Measurements from ENCODE around the gene ENOX1. TPM values are rescaled to one million over a fixed set of nuclear protein-coding genes. Genes with fewer than 3 reads are reported as not detected.

The ENOX1 gene
- total RNA-seq, 4 donors from 2014 or later, result 0.27 to 0.83 (median 0.53) TPM; not detected in 1

DNA sequence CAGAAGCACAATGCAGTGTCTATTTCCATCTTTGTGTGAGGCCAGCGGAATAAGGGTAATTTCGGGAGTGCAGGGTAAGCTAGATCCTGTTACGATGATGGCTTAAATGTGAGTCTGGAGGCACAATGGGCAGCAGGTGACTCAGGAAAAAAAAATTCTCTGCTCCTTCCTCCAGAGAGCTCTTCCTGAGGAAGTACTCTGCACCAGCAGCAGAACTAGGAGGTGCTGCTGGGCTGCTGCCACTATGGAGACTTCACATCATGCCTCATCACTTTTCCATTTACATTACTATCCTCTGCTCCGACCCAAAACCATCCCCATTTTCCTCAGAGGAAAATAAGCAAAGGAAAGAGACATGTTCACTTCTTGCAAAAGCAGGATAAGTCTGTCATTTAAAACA is 481.4 kb downstream of the ENOX1 start:
- Histone ChIP-seq H3K27me3 (no peaks in the 10 kb centered on the region), H3K36me3 (no peaks in the 10 kb centered on the region), H3K4me1 (peaks cover 0 to 6% (median 0%) of the 10 kb centered on the region in 4 donors), H3K9me3 (no peaks in the 10 kb centered on the region), H3K27ac (no peak overlapping the region), H3K4me3 (no peak overlapping the region)
- DNase-seq, result no peak
- TF ChIP-seq POLR2A (IDR thresholded peaks at IDR 0.05) (no peak), CTCF (IDR thresholded peaks at IDR 0.05) (no peak)

DNA sequence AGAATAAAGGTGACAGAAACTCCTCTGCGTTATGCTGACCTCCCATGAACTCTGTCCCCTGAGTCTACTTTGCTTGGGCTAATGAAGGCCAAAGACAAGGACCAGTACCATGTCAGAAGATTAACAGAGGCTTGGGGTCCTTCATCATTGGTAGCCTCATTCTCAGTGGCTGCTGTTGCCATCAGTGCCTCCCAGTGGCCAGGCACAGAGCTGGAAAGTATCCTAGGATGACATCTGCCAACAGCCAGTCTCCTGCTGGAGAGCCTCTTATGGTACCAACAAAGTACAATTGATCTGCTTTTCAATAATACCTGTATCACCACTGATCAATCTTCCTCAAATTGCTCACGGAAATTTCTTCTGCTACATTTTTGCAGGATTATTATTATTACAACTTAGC is 481.8 kb downstream of the ENOX1 start:
- Histone ChIP-seq H3K4me3 (no peak overlapping the region), H3K36me3 (no peaks in the 10 kb centered on the region), H3K9me3 (no peaks in the 10 kb centered on the region), H3K4me1 (peaks cover 0 to 6% (median 0%) of the 10 kb centered on the region in 4 donors), H3K27me3 (no peaks in the 10 kb centered on the region), H3K27ac (no peak overlapping the region)
- TF ChIP-seq POLR2A (IDR thresholded peaks at IDR 0.05), result no peak
- TF ChIP-seq CTCF (IDR thresholded peaks at IDR 0.05), result no peak
- no peak for DNase-seq

- Histone ChIP-seq H3K4me1 (peaks cover 0 to 6% (median 0%) of the 10 kb centered on the region in 4 donors), H3K36me3 (no peaks in the 10 kb centered on the region), H3K27ac (no peak overlapping the region)
Measured at GRCh38 chr13:43304449-43304848, 482.3 kb downstream of the ENOX1 start.

DNA sequence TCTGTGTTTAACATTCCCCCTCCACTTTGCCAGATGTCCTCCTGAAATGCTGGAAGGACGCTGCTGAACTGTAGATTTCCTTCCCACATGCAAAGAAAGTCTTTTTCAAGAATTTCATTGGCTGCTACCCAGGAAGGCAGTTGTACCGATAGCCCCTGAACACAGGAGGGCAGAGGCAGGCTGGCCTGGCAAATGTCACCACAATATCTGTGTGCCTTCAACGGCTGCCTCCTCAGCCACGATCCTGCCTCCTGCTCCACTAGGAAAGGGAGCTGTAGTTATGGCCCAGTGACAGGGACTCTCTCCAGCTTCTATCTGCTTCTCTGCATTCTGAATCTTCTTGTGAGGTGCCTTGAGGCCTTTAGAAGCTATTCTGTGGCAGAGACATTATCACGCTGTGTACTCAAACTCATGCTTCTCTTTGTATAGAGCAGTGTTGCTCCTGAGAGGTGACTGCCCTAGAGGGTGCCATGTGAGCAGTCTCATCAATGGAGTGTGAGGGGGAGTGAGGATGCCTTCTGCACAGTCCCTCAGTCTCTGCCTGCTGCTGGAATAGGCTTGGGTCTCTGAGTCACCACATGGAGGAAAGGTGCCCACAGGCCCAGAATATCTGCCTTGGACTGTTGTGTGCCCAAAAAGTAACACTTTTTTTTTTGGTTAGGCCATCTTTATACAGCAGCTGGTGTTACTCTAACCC is 483.6 kb downstream of the ENOX1 start:
- H3K4me3 ChIP-seq, result no peak overlapping the region
- DNase-seq, result no peak
- TF ChIP-seq CTCF (IDR thresholded peaks at IDR 0.05) (peak in 2 of 6 experiments; percentile 14 to 24), POLR2A (IDR thresholded peaks at IDR 0.05) (no peak)
- no peaks in the 10 kb centered on the region for H3K9me3 ChIP-seq
- H3K27ac ChIP-seq, result no peak overlapping the region
- peaks cover 0 to 5% (median 0%) of the 10 kb centered on the region in 4 donors for H3K4me1 ChIP-seq
- H3K36me3 ChIP-seq, result no peaks in the 10 kb centered on the region
- no peaks in the 10 kb centered on the region for H3K27me3 ChIP-seq

More at GRCh38 chr13:43304449-43304848, 482.3 kb downstream of the ENOX1 start:
- Histone ChIP-seq H3K27me3 (no peaks in the 10 kb centered on the region), H3K4me3 (no peak overlapping the region), H3K9me3 (no peaks in the 10 kb centered on the region)
- no peak for DNase-seq
- TF ChIP-seq POLR2A (IDR thresholded peaks at IDR 0.05), result no peak
- no peak for TF ChIP-seq CTCF (IDR thresholded peaks at IDR 0.05)

DNA sequence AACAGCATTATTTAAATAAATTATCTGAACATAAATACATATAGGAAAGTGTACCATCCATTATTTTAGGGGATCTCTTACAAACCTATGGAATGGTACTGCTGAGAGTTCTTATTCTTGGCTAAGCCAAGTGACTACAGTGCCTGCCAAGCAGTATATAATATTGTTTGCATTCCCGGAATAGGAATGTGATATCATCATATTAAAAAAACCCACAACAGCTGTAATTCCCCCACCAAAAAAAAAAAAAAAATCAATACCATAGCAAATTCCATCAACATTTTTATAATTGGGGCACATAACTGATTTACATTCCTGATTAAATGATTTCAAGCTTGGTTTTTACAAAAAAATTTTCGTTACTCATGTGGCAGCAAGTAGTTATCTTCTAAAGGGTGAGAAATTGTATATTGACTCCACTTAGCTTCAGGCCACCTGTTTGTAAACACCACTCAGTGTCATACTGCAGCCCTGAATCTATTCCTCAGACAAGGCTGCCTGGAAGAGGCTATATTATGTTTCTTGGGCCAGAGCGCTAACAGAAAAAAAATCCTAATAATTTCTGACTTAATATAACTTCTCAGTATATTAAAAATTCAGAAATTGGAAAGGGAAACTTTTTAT is 485.3 kb downstream of the ENOX1 start:
- no peak overlapping the region for H3K4me3 ChIP-seq
- no peak for DNase-seq
- no peak for TF ChIP-seq POLR2A (IDR thresholded peaks at IDR 0.05)
- TF ChIP-seq CTCF (IDR thresholded peaks at IDR 0.05), result no peak
- H3K27me3 ChIP-seq, result no peaks in the 10 kb centered on the region
- no peak overlapping the region for H3K27ac ChIP-seq
- H3K9me3 ChIP-seq, result no peaks in the 10 kb centered on the region
- no peaks in the 10 kb centered on the region for H3K36me3 ChIP-seq
- no peaks in the 10 kb centered on the region for H3K4me1 ChIP-seq
